K562 (cell line): ENCODE data around the gene FAM200A. TPM values are rescaled to one million over a fixed set of nuclear protein-coding genes. Genes with fewer than 3 reads are reported as not detected.

ENCODE experiments used
- BHLHE40 ChIP-seq: IDR thresholded peaks from 2 replicates; pipeline ENCODE4 v1.6.1; 2011; ENCODE audit warnings: low read length, improper control_type of control experiment
- CEBPB ChIP-seq: fragments of 450-650 bp; IDR thresholded peaks from 2 replicates; pipeline ENCODE4 v1.6.1; 2016; ENCODE audit warnings: missing genetic modification characterization, missing compliant biosample characterization
- HMG20A ChIP-seq: fragments of 450-650 bp; formaldehyde crosslinking; conservative IDR thresholded peaks from 2 replicates; pipeline ENCODE4 v1.4.0; 2020; ENCODE audit warnings: mild to moderate bottlenecking, mixed read lengths
- KLF10 ChIP-seq: fragments of 250-450 bp; sonication (Bioruptor Pico); IDR thresholded peaks from 2 replicates; pipeline ENCODE4 v1.6.1; 2021; ENCODE audit warnings: matching md5 sums
- MTA2 ChIP-seq: fragments of 450-650 bp; IDR thresholded peaks from 2 replicates; pipeline ENCODE4 v1.6.1; 2016; ENCODE audit warnings: low read depth
- NBN ChIP-seq: fragments of 450-650 bp; IDR thresholded peaks from 2 replicates; pipeline ENCODE4 v1.6.1; 2016; ENCODE audit warnings: low read depth, mild to moderate bottlenecking
- NFIX ChIP-seq: fragments of 250-450 bp; sonication (Bioruptor Pico); IDR thresholded peaks from 2 replicates; pipeline ENCODE4 v1.4.0; 2020; ENCODE audit warnings: low read depth, mild to moderate bottlenecking, moderate library complexity
- POLR2G ChIP-seq: fragments of 200-400 bp; formaldehyde crosslinking; IDR thresholded peaks from 2 replicates; pipeline ENCODE4 v1.6.1; 2017; ENCODE audit warnings: low read depth, mild to moderate bottlenecking, antibody characterized with exemption, low read length, moderate library complexity
- RBM25 ChIP-seq: fragments of 200-400 bp; formaldehyde crosslinking; IDR thresholded peaks from 2 replicates; pipeline ENCODE4 v1.6.1; 2018; ENCODE audit warnings: low read length, low read depth, moderate library complexity; ENCODE audit not compliant: severe bottlenecking
- RCOR1 ChIP-seq, 2 experiments: IDR thresholded peaks; 2 replicates each; pipeline ENCODE4 v1.6.1; 2012; ENCODE audit warnings: low read depth in 2 of 2, low read length in 2 of 2, borderline replicate concordance in 1 of 2, improper control_type of control experiment in 1 of 2
- SMC3 ChIP-seq: conservative IDR thresholded peaks from 2 replicates; pipeline ENCODE4 v1.6.1; 2011; ENCODE audit warnings: low read depth, low read length, improper control_type of control experiment; ENCODE audit not compliant: insufficient read depth
- SOX6 ChIP-seq: fragments of 450-650 bp; IDR thresholded peaks from 2 replicates; pipeline ENCODE4 v1.6.1; 2014; ENCODE audit warnings: mild to moderate bottlenecking
- SP2 ChIP-seq: IDR thresholded peaks from 2 replicates; pipeline ENCODE4 v1.6.1; 2011; ENCODE audit warnings: mild to moderate bottlenecking, low read depth, low read length, moderate library complexity; ENCODE audit not compliant: poor library complexity, severe bottlenecking; ENCODE audit errors: extremely low read depth
- TCFL5 ChIP-seq: fragments of 250-450 bp; sonication (Bioruptor Pico); conservative IDR thresholded peaks from 2 replicates; pipeline ENCODE4 v1.6.1; 2021; ENCODE audit warnings: mild to moderate bottlenecking, moderate library complexity, matching md5 sums
- ZNF24 ChIP-seq: fragments of 450-650 bp; IDR thresholded peaks from 2 replicates; pipeline ENCODE4 v1.6.1; 2016
- ZNF589 ChIP-seq: fragments of 200-800 bp; sonication (Bioruptor generic); IDR thresholded peaks from 2 replicates; pipeline ENCODE4 v1.6.1; 2016; ENCODE audit warnings: low read depth, missing genetic modification characterization, missing compliant biosample characterization
- polyA plus RNA-seq, 8 experiments: library from polyadenylated mRNA; depleted of rRNA in 4 of 8; stranded (reverse) in 5 of 8; unstranded in 3 of 8; fragments of >200 nt; fragmentation: Nextera tagmentation in 2 of 8; fragmentation: Illumina TruSeq in 1 of 8; extraction: Ambion mirVana in 2 of 8; extraction: Trizol in 1 of 8; gene quantifications; 2 replicates each; pipeline versions ENCODE4 v1.2.1 to v1.2.3, GENCODE V29; 2011 to 2014; ENCODE audit warnings: inconsistent platforms in 1 of 8, missing spikeins in 1 of 8
- total RNA-seq, 7 experiments: library from RNA; depleted of rRNA in 6 of 7; stranded (reverse); fragments of >200 nt in 6 of 7; fragmentation: Illumina TruSeq in 2 of 7; extraction: Trizol in 2 of 7; gene quantifications; 2 replicates each; pipeline versions ENCODE4 v1.2.1 to v1.2.3, GENCODE V29; 2011 to 2021; ENCODE audit warnings: low replicate concordance in 1 of 7
- TF ChIP-seq, protein P1 (sequence below), 3 experiments: fragments of 200-800 bp in 1 of 3; fragments of 250-450 bp in 1 of 3; fragments of 450-650 bp in 1 of 3; sonication (Bioruptor Pico) in 1 of 3; sonication (Bioruptor generic) in 1 of 3; formaldehyde crosslinking in 1 of 3; IDR thresholded peaks; 2 replicates each; pipeline versions ENCODE4 v1.6.1 to v1.8.0; 2016 to 2022; ENCODE audit warnings: mild to moderate bottlenecking in 2 of 3, missing genetic modification characterization in 2 of 3, missing compliant biosample characterization in 1 of 3, moderate library complexity in 1 of 3
- TF ChIP-seq, protein P2 (sequence below): sonication (generic); formaldehyde crosslinking; IDR thresholded peaks from 2 replicates; pipeline ENCODE4 v1.8.1; 2022; ENCODE audit warnings: missing genetic modification reagents
- TF ChIP-seq, protein P3 (sequence below): sonication (generic); formaldehyde crosslinking; IDR thresholded peaks from 2 replicates; pipeline ENCODE4 v1.8.1; 2023; ENCODE audit warnings: mild to moderate bottlenecking, missing genetic modification reagents, moderate library complexity
- TF ChIP-seq, protein P4 (sequence below): sonication (generic); formaldehyde crosslinking; IDR thresholded peaks from 2 replicates; pipeline ENCODE4 v1.8.1; 2023; ENCODE audit warnings: mild to moderate bottlenecking, missing genetic modification reagents

The FAM200A gene
- total and polyA plus RNA-seq, 9 of the 15 experiments (the other 6 are each of a cell fraction or from before 2014, with no cell fraction given), result 3.3 to 11.2 (median 8.3) TPM

DNA sequence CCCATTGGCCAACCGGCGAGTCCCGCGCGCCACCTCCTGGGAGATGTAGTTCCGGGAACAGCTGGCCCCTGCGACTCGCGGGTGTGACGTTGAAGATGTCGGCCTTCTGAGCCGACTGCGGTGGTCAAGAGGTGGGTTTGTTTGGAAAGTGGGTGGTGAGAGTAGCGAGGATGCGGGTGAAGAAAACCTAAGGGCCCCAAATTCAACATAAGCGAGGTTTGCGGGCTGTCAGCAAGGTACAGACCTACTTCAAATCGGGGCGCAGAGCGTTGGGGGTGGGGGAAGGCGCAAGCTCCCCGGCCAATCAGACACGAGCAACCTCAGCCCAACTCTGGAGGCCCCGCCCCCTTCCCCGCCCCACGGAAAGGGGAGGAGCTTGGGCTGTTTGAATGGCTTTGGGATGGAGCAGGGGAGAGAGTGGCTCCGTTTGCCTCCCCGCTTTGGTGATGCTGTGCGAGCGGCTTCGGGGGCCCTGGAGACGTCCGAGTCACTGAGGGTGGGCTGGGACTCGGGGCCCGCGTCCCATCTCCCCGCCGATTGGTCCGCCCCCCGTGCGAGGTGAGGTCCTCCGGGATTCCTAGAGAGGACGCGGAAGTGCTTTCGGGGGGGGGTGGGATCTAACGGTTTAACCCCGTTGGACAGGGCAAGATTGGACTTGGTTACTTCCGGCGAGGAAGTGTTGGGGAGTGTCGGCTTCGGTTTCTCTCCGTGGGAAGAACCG lies 47.2 kb downstream of the FAM200A start, which contains the start of gene ZKSCAN5 (continued):
- TF ChIP-seq, protein P1, sequence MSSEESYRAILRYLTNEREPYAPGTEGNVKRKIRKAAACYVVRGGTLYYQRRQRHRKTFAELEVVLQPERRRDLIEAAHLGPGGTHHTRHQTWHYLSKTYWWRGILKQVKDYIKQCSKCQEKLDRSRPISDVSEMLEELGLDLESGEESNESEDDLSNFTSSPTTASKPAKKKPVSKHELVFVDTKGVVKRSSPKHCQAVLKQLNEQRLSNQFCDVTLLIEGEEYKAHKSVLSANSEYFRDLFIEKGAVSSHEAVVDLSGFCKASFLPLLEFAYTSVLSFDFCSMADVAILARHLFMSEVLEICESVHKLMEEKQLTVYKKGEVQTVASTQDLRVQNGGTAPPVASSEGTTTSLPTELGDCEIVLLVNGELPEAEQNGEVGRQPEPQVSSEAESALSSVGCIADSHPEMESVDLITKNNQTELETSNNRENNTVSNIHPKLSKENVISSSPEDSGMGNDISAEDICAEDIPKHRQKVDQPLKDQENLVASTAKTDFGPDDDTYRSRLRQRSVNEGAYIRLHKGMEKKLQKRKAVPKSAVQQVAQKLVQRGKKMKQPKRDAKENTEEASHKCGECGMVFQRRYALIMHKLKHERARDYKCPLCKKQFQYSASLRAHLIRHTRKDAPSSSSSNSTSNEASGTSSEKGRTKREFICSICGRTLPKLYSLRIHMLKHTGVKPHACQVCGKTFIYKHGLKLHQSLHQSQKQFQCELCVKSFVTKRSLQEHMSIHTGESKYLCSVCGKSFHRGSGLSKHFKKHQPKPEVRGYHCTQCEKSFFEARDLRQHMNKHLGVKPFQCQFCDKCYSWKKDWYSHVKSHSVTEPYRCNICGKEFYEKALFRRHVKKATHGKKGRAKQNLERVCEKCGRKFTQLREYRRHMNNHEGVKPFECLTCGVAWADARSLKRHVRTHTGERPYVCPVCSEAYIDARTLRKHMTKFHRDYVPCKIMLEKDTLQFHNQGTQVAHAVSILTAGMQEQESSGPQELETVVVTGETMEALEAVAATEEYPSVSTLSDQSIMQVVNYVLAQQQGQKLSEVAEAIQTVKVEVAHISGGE (CRISPR knock-in tag; IDR thresholded peaks at IDR 0.05), result peak in 2 of 3 experiments; percentile 27 to 81; a peak in 2 of 6 replicates
- TF ChIP-seq RBM25, result peak; percentile 61
- TF ChIP-seq NBN, result 0 out of 2 replicates have a peak, but pooled peaks have one; percentile 85
- peak; percentile 42; the same call in 1 of the 2 replicates for TF ChIP-seq CEBPB (tag)
- TF ChIP-seq, protein P2, sequence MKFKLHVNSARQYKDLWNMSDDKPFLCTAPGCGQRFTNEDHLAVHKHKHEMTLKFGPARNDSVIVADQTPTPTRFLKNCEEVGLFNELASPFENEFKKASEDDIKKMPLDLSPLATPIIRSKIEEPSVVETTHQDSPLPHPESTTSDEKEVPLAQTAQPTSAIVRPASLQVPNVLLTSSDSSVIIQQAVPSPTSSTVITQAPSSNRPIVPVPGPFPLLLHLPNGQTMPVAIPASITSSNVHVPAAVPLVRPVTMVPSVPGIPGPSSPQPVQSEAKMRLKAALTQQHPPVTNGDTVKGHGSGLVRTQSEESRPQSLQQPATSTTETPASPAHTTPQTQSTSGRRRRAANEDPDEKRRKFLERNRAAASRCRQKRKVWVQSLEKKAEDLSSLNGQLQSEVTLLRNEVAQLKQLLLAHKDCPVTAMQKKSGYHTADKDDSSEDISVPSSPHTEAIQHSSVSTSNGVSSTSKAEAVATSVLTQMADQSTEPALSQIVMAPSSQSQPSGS (CRISPR knock-in tag), result no peak
- no peak for TF ChIP-seq TCFL5
- TF ChIP-seq SP2, result peak; percentile 99
- 0 out of 2 replicates have a peak, but pooled peaks have one; percentile 11 for TF ChIP-seq SMC3
- no peak for TF ChIP-seq ZNF589 (CRISPR knock-in tag)
- TF ChIP-seq RCOR1 (IDR thresholded peaks at IDR 0.05; ENCODE audit: borderline replicate concordance in 1 of 2, low read depth in 2 of 2, low read length in 2 of 2), result peak in 1 of 2 experiments; percentile 41; a peak in 2 of 4 replicates
- 0 out of 2 replicates have a peak, but pooled peaks have one; percentile 9 for TF ChIP-seq MTA2
- peak; percentile 86 for TF ChIP-seq POLR2G
- TF ChIP-seq ZNF24, result no peak
- TF ChIP-seq SOX6, result peak; percentile 45; the same call in 1 of the 2 replicates
- TF ChIP-seq, protein P3, sequence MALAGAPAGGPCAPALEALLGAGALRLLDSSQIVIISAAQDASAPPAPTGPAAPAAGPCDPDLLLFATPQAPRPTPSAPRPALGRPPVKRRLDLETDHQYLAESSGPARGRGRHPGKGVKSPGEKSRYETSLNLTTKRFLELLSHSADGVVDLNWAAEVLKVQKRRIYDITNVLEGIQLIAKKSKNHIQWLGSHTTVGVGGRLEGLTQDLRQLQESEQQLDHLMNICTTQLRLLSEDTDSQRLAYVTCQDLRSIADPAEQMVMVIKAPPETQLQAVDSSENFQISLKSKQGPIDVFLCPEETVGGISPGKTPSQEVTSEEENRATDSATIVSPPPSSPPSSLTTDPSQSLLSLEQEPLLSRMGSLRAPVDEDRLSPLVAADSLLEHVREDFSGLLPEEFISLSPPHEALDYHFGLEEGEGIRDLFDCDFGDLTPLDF (CRISPR knock-in tag), result peak; percentile 79
- TF ChIP-seq BHLHE40, result no peak; the same call in 1 of the 2 replicates
- TF ChIP-seq, protein P4, sequence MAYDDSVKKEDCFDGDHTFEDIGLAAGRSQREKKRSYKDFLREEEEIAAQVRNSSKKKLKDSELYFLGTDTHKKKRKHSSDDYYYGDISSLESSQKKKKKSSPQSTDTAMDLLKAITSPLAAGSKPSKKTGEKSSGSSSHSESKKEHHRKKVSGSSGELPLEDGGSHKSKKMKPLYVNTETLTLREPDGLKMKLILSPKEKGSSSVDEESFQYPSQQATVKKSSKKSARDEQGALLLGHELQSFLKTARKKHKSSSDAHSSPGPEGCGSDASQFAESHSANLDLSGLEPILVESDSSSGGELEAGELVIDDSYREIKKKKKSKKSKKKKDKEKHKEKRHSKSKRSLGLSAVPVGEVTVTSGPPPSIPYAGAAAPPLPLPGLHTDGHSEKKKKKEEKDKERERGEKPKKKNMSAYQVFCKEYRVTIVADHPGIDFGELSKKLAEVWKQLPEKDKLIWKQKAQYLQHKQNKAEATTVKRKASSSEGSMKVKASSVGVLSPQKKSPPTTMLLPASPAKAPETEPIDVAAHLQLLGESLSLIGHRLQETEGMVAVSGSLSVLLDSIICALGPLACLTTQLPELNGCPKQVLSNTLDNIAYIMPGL (CRISPR knock-in tag), result no peak; the same call in 1 of the 2 replicates
- no peak for TF ChIP-seq KLF10 (CRISPR knock-in tag)
- no peak for TF ChIP-seq HMG20A
- TF ChIP-seq NFIX (CRISPR knock-in tag), result no peak
